Mucosa of stomach (tissue), 1 donor: Measurements from ENCODE around the gene RABGEF1.
"Not testable (repeated sequence)": the region's sequence is repeated elsewhere in the genome, so short reads cannot be mapped to it uniquely, and the experiment has no call there.

Experiments used
- H3K27me3 ChIP-seq: one replicate; pipeline ENCODE4 v1.7.0; 2013; ENCODE audit warnings: mild to moderate bottlenecking, low read length; ENCODE audit not compliant: control insufficient read depth, insufficient read depth
- H3K36me3 ChIP-seq: one replicate; pipeline ENCODE4 v1.7.0; 2013; ENCODE audit warnings: low read length; ENCODE audit not compliant: control insufficient read depth, insufficient read depth
- H3K4me1 ChIP-seq: one replicate; pipeline ENCODE4 v1.7.0; 2013; ENCODE audit warnings: mild to moderate bottlenecking, low read length; ENCODE audit not compliant: control insufficient read depth, insufficient read depth
- H3K4me3 ChIP-seq: one replicate; pipeline ENCODE4 v1.7.0; 2013; ENCODE audit warnings: low read length
- H3K9ac ChIP-seq: one replicate; pipeline ENCODE4 v1.7.0; 2013; ENCODE audit warnings: mild to moderate bottlenecking, low read length, moderate library complexity
- H3K9me3 ChIP-seq: one replicate; pipeline ENCODE4 v1.7.0; 2013; ENCODE audit warnings: mild to moderate bottlenecking, low read length, moderate library complexity; ENCODE audit not compliant: control insufficient read depth
- donor health status: Pancreatic carcinoma.

RABGEF1 gene

DNA sequence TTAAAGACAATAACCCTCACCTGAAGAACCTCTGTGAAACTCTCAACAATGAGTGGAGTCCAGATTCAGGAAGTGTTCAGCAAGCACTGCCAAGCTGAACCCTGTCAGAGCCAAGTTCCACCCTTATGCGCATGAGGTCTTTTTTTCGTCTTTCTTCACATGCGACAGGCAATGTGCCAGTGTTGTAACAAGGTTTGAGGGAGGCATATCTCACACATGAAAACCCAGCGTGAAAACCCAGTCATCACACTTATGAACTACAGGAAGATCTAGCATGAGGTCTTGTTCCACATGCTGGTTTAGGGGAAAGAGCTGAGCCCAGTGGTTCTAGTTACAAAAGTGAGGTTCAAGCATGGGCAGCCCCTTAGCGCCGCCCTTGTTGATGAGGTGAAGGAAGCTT, 49.7 kb downstream of the RABGEF1 start:
- no peaks in the 10 kb centered on the region for H3K4me1 ChIP-seq
- no peaks in the 10 kb centered on the region for H3K27me3 ChIP-seq
- no peak overlapping the region for H3K4me3 ChIP-seq
- no peak overlapping the region for H3K9ac ChIP-seq
- H3K36me3 ChIP-seq: peaks cover 8% of the 10 kb centered on the region
- H3K9me3 ChIP-seq: no peaks in the 10 kb centered on the region

GRCh38 chr7:66790725-66791124, 50.2 kb downstream of the RABGEF1 start:
- H3K36me3 ChIP-seq: peaks cover 11% of the 10 kb centered on the region

DNA sequence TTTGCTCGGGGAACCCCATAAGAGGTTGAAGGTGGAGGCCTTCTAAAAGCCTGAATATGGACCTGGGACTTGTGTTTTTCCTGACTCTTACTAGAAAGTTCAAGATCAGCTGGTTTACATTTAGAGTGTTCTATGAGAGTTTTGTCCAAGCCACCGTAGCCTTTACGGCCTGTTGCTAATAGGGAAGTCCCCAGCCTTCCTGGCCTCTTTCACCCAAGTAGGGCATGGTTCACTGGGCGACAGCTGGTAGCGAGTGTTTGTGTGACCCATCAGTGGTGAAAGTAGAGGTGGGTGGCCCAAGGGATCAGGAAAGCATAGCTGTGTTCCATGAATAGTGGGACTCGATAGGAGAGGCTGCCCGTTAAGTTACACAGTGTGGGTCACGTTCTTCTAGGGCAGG, 60.1 kb downstream of the RABGEF1 start:
- H3K4me3 ChIP-seq: no peak overlapping the region
- no peak overlapping the region for H3K9ac ChIP-seq
- H3K4me1 ChIP-seq: no peaks in the 10 kb centered on the region
- H3K9me3 ChIP-seq: no peaks in the 10 kb centered on the region
- H3K36me3 ChIP-seq: peaks cover 9% of the 10 kb centered on the region
- H3K27me3 ChIP-seq: no peaks in the 10 kb centered on the region

More at GRCh38 chr7:66790725-66791124, 50.2 kb downstream of the RABGEF1 start:
- no peaks in the 10 kb centered on the region for H3K9me3 ChIP-seq
- H3K27me3 ChIP-seq: no peaks in the 10 kb centered on the region
- no peaks in the 10 kb centered on the region for H3K4me1 ChIP-seq
- H3K9ac ChIP-seq: no peak overlapping the region
- no peak overlapping the region for H3K4me3 ChIP-seq

- Histone ChIP-seq H3K4me1 (no peaks in the 10 kb centered on the region), H3K9ac (no peak overlapping the region), H3K36me3 (no peaks in the 10 kb centered on the region), H3K27me3 (no peaks in the 10 kb centered on the region), H3K9me3 (no peaks in the 10 kb centered on the region), H3K4me3 (no peak overlapping the region)
Observed at GRCh38 chr7:66804001-66804400, 63.5 kb downstream of the RABGEF1 start.

GRCh38 chr7:66807736-66808135, 67.2 kb downstream of the RABGEF1 start:
- peaks cover under 1% of the 10 kb centered on the region for H3K4me1 ChIP-seq
- no peaks in the 10 kb centered on the region for H3K27me3 ChIP-seq
- no peak overlapping the region for H3K4me3 ChIP-seq
- no peaks in the 10 kb centered on the region for H3K9me3 ChIP-seq
- H3K36me3 ChIP-seq: peaks cover 4% of the 10 kb centered on the region
- H3K9ac ChIP-seq: no peak overlapping the region

DNA sequence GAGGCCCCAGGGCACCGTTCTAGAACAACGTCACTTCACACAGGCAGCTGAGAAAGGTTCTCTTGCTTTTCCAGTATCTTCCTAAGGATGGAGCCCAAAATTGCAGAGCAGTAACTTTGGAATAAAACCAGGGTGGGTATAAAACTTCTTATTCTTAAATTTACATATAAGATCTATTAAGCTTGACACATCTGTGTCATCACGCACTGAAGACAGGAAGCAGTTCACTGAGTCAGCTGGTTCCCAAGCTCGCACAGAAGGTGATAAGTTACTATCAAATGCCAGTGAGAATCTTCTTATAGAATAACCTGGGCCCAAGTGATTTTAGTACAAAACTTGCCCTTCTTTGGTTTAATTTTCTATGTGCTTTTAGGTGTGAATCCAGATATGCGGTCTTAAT, 70.2 kb downstream of the RABGEF1 start:
- Histone ChIP-seq H3K9ac (no peak overlapping the region), H3K9me3 (no peaks in the 10 kb centered on the region), H3K4me3 (no peak overlapping the region), H3K4me1 (peaks cover 8% of the 10 kb centered on the region), H3K36me3 (peaks cover 4% of the 10 kb centered on the region), H3K27me3 (no peaks in the 10 kb centered on the region)

DNA sequence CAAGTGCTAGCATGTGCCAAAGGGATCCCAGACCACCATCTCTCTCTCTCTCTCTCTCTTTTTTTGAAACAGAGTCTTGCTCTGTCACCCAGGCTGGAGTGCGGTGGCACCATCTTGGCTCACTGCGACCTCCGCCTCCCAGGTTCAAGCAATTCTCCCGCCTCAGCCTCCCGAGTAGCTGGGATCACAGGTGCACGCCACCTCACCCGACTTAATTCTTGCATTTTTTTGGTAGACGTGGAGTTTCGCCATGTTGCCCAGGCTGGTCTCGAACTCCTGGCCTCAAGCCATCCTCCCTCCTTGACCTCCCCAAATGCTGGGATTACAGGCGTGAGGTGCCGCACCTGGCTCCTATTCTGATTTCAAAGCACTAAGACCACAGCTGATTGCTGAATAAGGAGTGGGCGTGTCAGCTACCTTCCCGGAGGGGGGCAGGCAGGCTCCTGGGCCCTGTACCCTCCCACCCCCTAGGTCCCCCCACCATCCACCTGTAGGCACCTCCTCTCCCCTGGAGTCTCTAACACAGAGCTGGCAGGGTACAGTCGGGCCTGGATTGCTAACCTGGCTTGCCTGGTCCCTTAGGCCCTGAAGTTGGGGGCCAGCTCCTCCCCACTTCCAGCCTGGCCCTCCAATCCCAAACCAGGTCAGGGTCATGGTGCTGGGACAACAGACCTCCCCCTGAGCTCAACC, 74.8 kb downstream of the RABGEF1 start:
- H3K9ac ChIP-seq, H3K4me1 ChIP-seq, H3K4me3 ChIP-seq, H3K9me3 ChIP-seq, H3K36me3 ChIP-seq, H3K27me3 ChIP-seq: not testable (repeated sequence)

DNA sequence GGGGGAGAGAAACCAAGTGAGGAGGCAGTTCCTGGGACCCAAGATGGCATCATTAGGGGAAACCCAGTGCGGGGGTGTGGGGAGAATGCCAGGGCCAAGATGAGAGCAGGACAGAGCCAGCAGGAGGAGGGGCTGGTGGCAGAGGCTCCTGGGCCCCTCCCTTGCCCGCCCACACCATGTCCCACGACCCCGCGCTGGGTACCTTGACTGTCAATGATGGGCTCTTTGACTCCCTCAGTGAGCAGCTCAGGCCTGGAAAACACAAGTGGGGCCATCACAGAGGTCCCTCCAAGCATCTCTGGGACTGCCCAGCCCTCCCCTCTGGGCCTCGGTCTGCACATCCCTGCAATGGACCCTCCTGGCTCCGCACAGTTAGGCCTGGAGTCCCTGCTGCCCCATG, 75.4 kb downstream of the RABGEF1 start:
- no peaks in the 10 kb centered on the region for H3K27me3 ChIP-seq
- no peak overlapping the region for H3K4me3 ChIP-seq
- H3K4me1 ChIP-seq: peaks cover 8% of the 10 kb centered on the region
- H3K36me3 ChIP-seq: peaks cover 2% of the 10 kb centered on the region
- no peaks in the 10 kb centered on the region for H3K9me3 ChIP-seq
- H3K9ac ChIP-seq: no peak overlapping the region

GRCh38 chr7:66816658-66817057, 76.1 kb downstream of the RABGEF1 start:
- not testable (repeated sequence) for H3K36me3 ChIP-seq, H3K4me3 ChIP-seq, H3K4me1 ChIP-seq, H3K27me3 ChIP-seq, H3K9me3 ChIP-seq, H3K9ac ChIP-seq

DNA sequence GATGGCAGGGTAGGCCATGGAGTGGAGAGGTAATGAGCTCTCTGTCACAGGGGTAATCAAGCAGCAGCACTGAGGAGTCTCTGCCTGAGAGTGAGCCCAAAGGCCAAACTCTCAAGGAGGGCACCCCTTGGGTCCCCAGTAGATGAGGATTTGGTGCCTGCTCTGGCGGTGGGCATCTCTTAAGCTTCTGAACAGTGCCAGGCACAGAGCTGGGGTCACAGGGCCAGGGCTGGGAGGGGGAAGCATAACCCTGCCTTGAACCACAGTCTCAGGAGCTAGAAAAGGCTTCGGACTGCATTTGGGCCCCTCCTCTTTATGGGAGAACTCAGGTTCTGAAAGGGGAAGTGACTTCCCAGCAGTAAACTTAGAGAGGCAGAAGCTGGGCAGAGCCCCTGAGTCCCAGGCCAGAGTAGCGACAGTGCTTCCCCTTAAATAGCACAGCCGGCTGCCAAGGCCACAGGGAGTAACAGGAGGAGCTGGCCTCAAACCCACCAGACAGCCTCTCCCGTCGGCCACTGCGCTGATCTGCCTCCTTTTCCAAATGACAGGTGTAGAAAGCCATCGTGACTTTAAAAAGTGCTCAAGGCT, 76.8 kb downstream of the RABGEF1 start:
- not testable (repeated sequence) for H3K27me3 ChIP-seq, H3K4me1 ChIP-seq, H3K9ac ChIP-seq, H3K36me3 ChIP-seq, H3K9me3 ChIP-seq, H3K4me3 ChIP-seq

- H3K27me3 ChIP-seq, H3K9ac ChIP-seq, H3K36me3 ChIP-seq, H3K9me3 ChIP-seq, H3K4me3 ChIP-seq, H3K4me1 ChIP-seq: not testable (repeated sequence)
Observed at GRCh38 chr7:66817956-66818355, 77.4 kb downstream of the RABGEF1 start.

DNA sequence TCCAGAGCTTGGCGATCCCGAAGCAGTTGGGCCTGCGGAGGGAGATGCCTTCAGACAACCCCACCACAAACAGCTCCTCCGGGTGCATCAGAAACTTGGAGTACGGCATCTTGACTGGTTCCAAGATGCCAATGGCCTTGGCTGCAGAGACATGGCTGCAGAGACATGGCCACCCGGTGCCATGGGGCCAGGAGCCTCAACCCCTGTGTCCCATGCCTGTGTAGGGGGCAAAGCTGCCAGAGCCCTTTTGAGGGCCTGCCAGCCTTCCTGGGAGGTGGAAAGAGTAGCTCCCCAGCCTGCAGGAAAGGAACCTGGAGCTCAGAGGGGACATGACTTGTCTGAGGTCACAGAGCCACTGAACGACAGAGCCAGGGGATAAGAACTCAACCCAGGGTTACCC, 83.5 kb downstream of the RABGEF1 start:
- Histone ChIP-seq H3K36me3 (no peaks in the 10 kb centered on the region), H3K9ac (no peak overlapping the region), H3K4me3 (no peak overlapping the region), H3K9me3 (no peaks in the 10 kb centered on the region), H3K27me3 (no peaks in the 10 kb centered on the region), H3K4me1 (no peaks in the 10 kb centered on the region)

DNA sequence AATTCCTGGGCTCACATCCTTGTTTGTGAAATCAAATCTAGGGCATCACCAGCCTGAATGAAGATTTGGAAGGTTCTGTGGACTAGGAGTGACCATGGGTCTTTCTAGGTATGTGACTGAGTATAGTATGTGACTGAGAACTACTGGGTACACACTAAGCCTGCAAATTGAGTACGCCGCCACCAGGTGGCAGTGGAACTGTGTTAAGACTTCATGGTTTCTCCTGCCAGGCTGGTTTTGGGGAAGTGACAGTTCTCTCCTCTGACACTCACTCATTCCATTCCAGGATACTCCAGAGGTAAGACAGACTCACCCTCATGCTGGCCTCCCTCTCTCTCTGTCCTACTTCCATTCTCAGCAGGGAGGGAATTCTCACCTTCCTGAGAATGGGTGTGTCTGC, 85.0 kb downstream of the RABGEF1 start:
- not testable (repeated sequence) for H3K36me3 ChIP-seq, H3K4me1 ChIP-seq, H3K27me3 ChIP-seq, H3K9me3 ChIP-seq, H3K9ac ChIP-seq, H3K4me3 ChIP-seq
